GM19372 (cell line): Measurements from ENCODE around the gene TCEA2.
"Not testable (repeated sequence)": the region's sequence is repeated elsewhere in the genome, so short reads cannot be mapped to it uniquely, and the experiment has no call there.

Source experiments
- ATAC-seq: cut with Tn5 transposase; IDR thresholded peaks from one replicate; pipeline ENCODE4 v1.9.1; 2021; ENCODE audit warnings: mild to moderate bottlenecking, low read depth, moderate library complexity; ENCODE audit not compliant: unreplicated experiment

TCEA2 gene

DNA sequence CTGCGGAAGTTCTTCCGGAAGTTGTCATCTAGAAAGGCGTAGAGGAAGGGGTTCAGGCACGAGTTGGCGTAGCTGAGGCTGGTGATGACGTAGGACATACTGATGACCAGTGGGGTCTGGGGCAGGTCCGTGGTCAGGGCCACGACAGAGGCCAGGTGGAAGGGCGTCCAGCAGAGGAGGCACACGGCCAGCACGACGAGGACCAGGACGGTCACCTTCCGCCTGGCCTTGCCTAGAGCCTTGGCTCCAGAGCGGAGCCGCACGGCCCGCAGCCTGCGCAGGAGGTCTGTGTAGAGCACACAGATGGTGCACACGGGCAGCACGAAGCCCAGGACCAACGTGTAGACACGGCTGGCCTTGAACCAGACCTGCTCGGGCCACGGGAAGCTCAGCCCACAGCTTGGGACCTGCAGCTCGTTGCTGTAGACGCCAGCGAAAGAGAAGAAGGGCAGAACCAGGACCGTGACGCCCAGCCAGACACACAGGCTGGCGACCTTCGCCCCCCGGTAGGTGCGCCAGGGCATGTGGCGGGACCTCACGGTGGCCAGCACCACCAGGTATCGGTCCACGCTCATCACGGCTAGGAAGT is 42.9 kb downstream of the TCEA2 start:
- ATAC-seq, result no peak

DNA sequence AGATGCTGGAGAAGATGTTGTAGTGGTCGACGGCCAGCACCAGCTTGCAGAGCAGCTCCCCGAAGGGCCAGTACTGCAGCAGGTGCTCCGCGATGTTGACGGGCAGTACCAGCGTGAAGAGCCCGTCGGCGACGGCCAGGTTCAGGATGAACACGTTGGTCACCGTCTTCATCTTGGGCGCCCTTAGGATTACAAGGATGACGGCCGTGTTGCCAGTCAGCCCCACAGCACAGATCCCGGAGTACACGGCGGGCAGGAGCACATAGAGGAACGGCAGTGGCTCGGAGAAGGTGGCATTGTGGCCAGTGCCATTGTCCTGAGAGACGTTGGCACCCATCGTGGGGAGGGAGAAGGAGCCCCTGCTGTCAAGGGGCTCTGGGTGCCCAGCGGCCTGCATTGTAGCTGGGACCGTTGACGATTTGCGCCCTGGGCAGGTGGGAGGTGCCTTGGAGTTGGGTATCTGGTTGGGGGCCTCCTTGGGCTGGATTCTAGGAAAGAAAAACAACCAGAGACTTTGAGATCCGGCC is 43.5 kb downstream of the TCEA2 start:
- ATAC-seq, result no peak

DNA sequence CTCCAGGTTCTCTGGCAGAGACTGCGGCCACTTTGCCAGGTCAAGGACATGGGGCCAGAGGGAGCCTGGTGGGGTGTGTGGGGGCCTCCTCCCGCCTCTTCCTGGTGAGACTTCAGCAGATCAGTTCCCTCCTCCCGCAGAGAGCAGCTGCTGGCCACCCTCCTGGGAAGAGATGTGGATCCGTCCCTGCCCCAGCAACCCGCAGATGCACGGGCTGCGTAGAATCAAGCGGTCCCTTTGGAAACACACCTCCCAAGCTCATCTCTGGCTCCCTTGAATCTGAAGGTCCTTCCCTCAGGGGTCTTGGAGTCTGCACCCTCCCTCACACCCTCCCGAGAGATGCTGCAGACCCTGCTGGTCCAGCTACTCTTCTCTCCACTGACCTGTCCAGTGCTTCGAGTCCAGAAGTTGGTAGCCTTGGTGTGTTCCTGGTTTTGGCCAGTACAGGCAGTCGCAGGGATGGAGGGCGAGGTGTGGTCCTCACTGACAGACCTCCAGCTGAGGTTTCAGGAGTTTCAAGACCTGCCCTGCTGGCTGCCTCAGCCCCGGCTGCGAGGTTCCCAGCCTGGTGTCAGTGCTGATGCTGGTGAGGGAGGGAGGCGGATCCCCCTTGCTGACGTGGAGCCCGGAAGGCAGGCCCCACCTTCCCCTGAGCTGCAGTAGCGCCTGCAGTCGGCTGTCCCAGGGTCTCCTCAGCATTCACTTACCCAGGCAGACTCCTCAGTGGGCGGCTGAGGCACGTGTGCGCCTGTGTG is 44.2 kb downstream of the TCEA2 start, which contains the start of gene NPBWR2:
NPBWR2 (minus strand) TSS at position 585 of the 755 bp plus-strand sequence. CDS start 734 bp downstream, outside the sequence.
- no peak for ATAC-seq

DNA sequence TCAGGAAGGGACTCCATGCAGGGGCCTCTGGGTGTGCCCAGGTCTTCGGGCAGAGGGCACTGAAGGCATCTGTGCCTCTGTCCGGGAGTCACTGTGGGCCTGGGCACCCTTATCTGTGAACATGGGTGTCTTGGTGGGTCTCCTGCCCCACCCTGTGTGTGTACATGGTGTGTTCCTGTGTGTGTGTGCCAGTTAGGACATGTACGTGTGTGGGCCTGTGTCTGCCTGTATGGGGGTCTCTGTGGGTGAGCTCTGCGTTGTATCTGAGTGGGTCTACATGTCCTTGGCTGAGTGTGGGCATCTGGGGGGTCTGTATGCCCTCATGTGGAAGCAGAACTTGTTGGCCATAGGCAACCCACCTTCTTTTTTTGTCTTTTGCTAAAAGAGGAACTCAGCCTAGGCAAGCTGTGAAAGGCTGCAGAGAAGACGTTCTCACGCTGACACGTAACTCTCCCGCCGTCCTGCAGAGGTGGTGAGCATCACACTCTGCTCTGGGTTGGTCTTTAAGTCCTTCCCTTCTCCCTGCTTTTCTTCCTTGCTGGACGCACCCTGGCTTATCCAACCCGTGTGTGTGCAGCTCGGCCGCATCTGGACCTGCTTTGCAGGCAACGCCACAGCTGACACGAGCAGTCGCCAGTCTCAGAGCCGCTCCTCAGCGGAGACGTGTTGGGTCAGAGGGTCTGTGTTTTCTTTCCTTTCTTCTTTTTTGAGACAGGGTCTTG is 44.9 kb downstream of the TCEA2 start:
- no peak for ATAC-seq

DNA sequence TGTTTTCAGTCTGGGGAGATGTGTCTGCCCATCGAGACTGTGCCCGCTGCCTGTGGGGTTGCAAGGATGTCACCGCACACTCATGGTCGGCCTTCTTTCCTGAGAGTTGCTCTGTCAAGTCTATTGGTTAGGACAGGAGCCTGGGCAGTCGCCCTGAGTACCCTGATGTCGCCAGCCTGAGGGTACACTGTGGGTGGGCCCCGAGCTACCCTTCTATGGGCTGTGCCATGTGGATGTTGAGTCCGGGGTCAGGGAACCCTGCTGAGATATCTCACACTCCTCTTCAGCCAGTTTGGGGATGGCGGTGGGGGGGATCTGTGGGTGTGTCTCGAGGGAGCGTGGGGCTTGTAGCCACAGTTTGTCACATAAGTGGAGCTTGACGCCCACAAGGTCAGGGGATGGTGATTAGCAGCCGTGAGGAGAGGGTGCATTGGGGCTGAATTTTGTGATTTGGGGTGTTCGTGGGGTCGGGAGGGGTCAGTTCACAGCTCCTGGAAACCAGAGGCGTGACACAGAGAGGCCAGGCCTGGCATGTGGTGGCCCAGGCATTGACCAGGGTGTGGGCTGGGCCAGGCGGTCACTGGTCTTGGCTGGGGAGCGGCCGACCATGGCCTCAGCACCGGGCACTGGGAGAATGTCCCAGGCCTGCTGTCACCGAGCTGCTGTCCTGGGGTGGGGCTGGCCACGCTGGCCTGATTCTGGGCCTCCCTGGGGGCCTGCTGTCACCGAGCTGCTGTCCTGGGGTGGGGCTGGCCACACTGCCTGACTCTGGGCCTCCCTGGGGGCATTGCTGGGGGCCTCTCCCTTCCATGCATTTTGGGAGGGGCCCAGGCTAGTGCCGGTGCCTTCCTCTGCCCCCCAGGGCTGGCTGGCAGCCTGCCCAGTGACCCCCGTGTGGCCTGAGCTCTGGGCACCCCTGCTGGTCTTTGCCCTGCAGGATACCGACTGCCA is 46.0 kb downstream of the TCEA2 start:
- ATAC-seq, result no peak

DNA sequence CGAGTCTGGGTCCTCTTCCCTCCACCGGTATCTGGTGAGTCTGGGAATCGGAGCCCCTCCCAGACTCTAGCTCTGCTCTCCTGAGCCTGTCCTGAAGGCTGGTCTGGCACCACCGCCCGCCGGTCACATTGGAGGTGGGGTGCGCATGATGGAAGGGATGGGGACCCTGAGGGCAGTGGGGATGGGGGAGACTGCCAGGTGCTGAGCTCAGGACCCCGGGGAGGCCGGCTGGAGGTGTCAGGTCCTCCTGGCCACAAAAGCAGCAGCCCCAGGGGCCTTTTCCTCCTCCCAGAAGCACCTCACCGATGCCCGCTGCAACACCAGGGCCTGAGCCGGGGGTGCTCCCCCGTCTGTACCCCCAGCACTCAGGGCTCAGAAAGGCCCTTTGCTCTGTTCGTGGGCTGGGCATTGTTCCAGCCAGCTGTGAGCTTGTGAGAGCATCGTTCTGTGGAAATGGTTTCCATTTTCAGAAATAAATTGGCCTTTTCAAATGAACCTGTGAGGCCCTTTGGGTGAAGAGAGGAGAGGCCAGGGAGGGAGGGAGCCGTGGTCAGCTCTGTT is 46.9 kb downstream of the TCEA2 start:
- no peak for ATAC-seq

DNA sequence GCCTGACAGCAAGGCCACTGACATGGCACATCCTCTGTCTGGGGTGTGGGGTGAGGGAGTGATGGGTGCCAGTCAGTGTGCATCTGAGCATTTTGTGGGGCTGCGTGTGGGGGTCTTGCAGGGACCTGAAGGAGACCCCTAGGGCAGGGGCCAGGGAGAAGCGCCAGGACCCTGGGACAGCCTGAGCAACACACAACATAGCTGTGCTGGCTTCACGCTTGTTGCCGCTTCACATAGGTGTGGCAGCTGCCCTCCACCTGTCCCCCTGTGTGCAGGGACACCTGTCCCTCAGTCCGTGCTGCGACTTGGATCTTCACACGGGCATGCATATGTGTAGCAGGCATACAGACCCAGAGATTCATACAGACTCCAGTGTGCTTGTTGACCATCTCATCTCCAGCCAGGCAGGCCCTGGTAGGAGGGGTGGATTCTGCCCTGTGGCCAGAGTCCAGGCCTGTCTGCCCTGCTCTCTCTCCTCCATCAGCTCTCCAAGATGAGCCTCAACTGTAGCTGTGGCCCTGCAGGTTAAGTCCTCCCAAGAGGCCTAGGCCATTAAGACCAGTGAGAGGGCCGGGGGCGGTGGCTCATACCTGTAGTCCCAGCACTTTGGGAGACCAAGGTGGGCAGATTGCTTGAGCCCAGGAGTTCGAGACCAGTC is 47.5 kb downstream of the TCEA2 start:
- ATAC-seq, result no peak

DNA sequence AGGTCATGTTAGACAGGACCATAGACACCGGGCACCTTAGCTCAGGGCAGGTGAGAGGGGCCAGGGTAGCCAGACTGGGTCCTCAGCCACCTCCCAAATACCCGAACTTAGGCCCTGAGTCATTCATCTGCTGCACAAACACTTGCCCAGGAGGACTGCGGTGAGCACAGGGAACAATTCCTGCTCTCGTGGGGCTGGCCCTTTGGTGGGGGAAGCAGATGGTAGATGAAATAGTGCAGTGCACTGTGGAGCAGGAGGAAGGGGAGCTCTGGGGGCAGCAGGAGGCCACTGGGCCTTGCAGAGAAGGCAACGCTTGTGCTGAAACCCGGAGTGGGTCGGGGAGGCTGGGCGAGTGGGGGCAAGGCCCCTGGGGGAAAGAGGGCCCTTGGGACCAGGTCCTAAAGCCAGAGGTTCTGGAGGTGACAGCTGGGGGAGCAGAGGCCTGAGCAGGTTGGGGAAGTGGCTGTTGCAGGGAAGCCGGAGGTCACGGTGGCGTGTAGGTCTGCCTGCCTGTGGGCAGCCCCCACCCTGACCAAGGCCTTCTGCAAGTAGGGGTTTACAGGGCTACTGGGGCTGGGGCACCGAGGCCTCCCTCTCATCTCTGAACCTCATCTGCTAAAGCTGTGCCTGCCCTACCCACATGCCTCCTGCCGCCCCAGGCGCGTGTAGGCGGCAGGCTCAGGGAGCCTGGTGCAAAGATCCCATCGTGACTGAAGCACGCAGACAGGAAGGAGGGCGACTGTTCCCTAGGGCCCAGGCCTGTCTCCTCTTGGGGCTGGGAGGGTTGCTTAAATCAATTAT is 49.0 kb downstream of the TCEA2 start:
- no peak for ATAC-seq

DNA sequence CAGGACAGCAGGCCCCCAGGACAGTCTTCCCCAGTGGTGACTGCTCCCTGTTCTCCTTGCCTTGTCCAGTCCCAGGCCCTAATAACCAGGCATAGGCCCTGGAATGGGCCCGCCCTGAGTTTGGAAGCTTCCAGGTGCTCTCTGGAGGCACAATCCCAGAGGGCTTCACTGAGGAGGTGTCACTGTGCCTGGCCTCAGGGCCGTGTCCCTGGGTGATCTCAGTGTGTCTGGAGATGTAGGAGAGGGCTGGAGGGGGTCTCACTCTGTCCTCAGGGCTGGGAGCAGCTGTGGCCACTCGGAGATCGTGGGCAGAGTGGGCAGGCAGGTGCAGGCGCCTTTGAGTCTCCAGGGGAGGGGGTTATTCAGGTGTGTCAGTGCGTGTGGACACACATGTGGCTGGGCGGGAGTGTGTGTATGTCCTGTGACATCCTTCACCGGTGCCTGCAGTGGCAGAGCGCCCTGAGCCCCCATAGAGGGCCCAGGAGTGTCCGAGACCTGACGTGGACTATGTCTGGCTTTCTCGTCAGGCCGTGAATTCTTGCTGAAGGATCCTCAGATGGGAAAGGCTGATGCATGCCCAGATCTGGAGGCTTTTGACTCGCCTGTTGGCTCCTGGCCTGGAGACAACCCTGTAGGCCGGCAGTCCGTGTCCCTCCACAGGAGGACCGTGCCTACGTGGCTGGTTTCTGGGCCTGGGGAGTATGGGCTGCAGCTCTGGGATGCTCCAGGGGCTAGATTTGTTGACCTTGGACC is 49.9 kb downstream of the TCEA2 start:
- ATAC-seq, result no peak

DNA sequence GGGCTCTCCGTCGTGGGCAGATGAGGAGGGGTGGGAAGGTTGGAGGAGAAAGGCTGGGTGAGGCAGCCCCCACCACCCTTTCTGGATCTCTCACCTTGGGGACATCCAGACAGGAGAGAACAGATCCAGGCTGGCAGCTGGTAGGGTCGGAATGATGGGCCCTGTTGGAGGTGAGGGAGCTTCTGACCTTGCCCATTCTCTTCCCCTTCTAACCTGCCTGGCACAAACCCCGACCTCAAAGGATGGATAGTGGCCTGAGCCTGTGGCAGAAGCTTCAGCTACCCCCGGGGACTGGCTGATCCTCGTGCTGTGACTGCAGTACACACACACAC is 50.4 kb downstream of the TCEA2 start:
- ATAC-seq, result no peak

DNA sequence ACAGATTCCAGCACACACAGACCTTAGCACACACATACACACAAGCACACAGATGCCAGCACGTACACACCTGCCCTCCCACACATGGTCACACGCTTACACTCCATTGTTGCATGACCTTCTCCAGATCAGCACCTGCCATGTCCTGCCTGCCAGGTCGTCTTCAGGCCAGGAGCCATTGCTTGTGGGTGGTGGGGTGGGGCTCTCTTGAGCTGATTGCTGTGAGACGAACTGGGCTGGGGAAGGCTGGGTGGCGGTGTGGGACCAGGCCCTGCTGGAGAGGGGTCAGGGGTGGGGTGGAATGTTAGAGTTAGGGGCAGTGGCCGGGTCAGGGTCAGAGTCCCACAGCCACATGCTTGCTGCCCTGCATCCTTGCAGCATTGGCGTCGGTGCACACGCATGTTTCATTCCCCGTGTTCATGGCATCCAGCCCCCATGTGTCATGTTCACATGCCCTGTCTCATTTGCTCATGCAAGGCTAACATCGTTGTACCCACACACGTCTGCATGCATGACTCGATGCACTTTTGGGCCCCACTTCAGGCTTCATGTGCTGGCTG is 50.9 kb downstream of the TCEA2 start:
- ATAC-seq, result no peak

DNA sequence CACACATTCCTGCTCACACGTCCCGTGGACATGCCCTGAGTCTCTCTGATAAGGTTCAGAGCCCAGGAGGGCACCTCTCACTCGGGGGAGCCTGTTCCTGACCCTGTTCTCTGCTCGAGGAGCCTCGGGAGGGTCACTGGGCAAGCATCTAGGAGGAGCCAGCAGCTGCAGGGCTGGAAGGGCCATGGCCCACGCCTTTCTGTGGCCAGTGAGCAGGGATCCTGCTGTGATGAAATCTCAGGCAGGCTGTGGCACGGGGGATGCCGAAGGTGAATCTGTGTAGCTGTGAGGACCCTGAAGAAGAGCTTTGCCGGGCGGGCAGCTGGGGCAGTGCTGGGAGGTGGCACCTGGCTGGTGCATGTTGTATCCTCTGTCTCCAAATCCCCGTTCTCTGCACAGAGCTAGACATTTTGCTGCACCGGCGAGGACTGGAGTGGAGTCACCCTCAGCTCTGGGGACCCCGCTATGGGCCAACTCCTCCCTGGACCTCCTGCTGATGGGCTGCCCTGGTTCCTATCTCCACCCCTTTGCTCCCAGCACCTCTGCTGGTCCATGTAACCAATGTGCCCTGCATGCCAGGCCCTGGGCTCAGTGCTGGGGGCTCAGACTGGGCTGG is 51.5 kb downstream of the TCEA2 start:
- no peak for ATAC-seq

DNA sequence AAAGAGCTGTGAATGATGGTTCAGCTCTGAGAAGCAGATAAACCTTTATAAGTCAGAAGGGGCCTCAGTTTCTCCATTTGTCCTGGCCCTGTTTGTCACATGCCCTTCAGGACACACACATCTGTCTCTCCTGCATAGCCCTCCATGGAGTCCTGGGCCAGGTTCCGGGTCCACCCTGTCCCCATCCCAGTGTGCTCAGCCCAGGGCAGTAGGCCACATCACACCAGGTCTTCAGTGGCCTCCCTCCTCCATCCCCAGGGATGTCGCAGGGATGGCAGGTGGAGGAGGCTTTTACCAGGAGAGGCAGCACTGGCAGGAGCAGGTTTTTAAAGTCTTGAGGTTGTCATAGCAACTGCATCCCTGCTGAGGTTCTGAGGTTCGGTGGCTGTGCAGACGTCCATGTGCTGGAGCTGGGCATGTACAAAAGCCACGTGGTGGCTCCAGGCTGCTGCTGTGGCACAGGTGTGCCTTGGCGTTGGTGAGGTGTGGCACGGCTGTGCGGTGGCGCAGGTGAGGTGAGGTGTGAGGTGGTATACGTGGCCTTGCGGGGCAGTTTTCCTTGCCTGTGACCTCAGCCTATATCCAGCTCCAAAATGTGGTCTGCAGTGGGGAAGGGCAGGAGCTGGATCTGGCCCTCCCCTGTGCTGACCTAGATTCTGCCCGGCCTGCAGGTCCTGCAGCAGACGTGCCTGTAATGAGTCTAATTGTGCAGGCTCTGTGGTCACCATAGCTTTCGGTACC is 52.3 kb downstream of the TCEA2 start:
- no peak for ATAC-seq

DNA sequence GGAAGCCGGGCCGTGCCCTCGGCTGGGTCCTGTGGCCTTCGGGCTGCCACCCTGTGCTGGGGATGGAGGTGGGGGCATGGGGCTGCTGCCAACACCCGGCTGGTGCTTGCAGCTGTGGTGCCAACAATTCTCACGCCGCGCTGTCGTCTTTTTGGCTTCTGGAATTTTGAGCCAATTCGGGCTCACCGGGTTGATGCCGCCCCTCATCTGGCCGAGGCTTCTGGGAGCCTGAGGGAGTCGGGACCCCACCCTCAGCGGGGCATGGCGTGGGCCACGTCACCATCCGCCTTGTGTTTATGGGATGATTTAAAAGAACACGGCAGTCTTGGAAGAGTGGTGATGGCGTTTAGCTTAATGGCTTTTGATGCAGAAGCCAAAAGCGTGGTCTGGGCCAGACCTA is 53.0 kb downstream of the TCEA2 start:
- ATAC-seq, result no peak

DNA sequence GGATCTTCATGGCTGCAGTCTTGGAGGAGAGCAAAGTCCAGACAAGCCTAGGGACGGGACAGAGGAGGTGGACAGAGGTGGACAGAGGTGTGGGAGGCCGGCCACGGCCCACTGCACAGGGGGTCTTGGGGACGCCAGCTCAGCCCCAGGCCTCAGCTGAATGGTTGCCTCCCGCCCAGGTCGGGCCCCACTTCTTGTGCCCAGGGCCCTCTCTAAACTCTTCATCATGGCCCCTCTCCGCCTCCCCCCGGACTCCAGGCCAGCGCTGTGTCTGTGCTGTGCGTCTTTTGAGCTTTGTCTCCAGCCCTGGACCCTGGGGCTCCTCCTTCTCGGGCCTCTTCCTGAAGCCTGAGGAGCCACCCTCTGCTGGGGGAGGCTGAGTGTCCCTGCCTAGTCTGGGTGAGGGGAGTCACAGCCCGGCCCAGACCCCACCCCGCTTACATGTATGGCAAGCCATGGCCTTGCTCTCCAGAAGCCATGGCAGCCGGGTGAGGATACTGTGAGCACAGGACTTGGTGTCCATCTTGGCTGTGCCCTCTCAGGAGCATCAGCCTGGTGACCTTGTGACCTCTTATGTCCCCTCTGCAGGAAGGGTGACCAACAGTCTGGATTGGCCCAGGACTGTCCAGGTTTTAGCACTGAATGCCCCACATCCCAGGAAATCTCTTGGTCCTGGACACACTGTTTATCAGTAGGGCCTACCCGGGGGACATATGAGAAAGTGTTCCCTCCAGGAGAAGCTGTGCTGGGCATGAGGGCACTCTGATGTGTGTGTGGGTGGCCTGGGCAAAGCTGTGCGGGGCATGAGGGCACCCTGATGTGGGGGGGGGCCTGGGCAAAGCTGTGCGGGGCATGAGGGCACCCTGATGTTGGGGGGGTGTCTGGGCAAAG is 53.8 kb downstream of the TCEA2 start:
- no peak for ATAC-seq

DNA sequence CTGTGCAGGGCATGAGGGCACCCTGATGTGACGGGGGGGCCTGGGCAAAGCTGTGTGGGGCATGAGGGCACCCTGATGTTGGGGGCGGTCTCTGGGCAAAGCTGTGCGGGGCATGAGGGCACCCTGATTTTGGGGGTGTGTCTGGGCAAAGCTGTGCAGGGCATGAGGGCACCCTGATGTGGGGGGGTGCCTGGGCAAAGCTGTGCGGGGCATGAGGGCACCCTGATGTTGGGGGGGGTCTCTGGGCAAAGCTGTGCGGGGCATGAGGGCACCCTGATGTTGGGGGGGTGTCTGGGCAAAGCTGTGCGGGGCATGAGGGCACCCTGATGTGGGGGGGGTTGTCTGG is 54.4 kb downstream of the TCEA2 start:
- not testable (repeated sequence) for ATAC-seq
